Calu3 (cell line): Measurements from ENCODE around the gene ADARB1. TPM values are rescaled to one million over a fixed set of nuclear protein-coding genes. Genes with fewer than 3 reads are reported as not detected.

Source experiments
- BruUV-seq: library from RNA; stranded (reverse); fragments of 400-500 nt; replicated peaks from 2 replicates; lab custom pipeline; 2021; lab: Mats Ljungman, UMichigan
- CTCF ChIA-PET: fragments of 300-600 bp; sonication (Branson Sonifier 250); formaldehyde crosslinking; loops from one replicate; lab custom pipeline; 2022; ENCODE audit warnings: antibody characterized with exemption; lab: Charles Lee
- DNase-seq: peaks from one replicate; pipeline ENCODE4 v3.0.0; 2022
- H3K27ac Mint-ChIP-seq: one replicate; pipeline ENCODE4 v1.8.0; 2022; ENCODE audit warnings: mixed read lengths; ENCODE audit not compliant: unreplicated experiment
- H3K27me3 Mint-ChIP-seq: one replicate; pipeline ENCODE4 v1.8.0; 2022; ENCODE audit warnings: mixed read lengths; ENCODE audit not compliant: unreplicated experiment
- H3K36me3 Mint-ChIP-seq: one replicate; pipeline ENCODE4 v1.8.0; 2022; ENCODE audit warnings: mild to moderate bottlenecking, moderate library complexity, mixed read lengths; ENCODE audit not compliant: insufficient read depth, unreplicated experiment
- H3K4me1 Mint-ChIP-seq: one replicate; pipeline ENCODE4 v1.8.0; 2022; ENCODE audit warnings: mild to moderate bottlenecking, low read depth, mixed read lengths; ENCODE audit not compliant: unreplicated experiment
- H3K4me3 Mint-ChIP-seq: one replicate; pipeline ENCODE4 v1.8.0; 2022; ENCODE audit warnings: mild to moderate bottlenecking, low read depth, moderate library complexity, mixed read lengths; ENCODE audit not compliant: unreplicated experiment
- H3K9me3 Mint-ChIP-seq: one replicate; pipeline ENCODE4 v1.8.0; 2022; ENCODE audit warnings: low read depth, mixed read lengths; ENCODE audit not compliant: unreplicated experiment
- CTCF ChIP-seq: fragments of 200-600 bp; IDR thresholded peaks from one replicate; pipeline ENCODE4 v1.8.0; 2022; ENCODE audit warnings: antibody characterized with exemption; ENCODE audit not compliant: unreplicated experiment
- intact Hi-C: fragments of 100-400 bp; cut with micrococcal nuclease; formaldehyde crosslinking; loops from one replicate; pipeline ENCODE4 v1.10.0; 2022; ENCODE audit not compliant: unreplicated experiment
- total RNA-seq: library from RNA; stranded (reverse); gene quantifications from 2 replicates; pipeline ENCODE4 v1.2.3, GENCODE V29; 2022

Gene ADARB1
- total RNA-seq, 1 experiment from 2014 or later, result 2.8 TPM

- no peak overlapping the region for H3K27ac Mint-ChIP-seq
- H3K9me3 Mint-ChIP-seq, result no peaks in the 10 kb centered on the region
- intact Hi-C loops, result no loop called here
- no peak for TF ChIP-seq CTCF
- no peaks in the 10 kb centered on the region for H3K36me3 Mint-ChIP-seq
- no peaks in the 10 kb centered on the region for H3K4me1 Mint-ChIP-seq
- no peak overlapping the region for H3K4me3 Mint-ChIP-seq
- H3K27me3 Mint-ChIP-seq, result peaks cover 43% of the 10 kb centered on the region
- CTCF ChIA-PET, result no interaction called here
- no peak for DNase-seq
- no TSS peak for BruUV-seq
Measured at GRCh38 chr21:45235488-45235887, 161.1 kb downstream of the ADARB1 start.

GRCh38 chr21:45236481-45236880 lies 162.1 kb downstream of the ADARB1 start:
- H3K27me3 Mint-ChIP-seq, result peaks cover 40% of the 10 kb centered on the region
- H3K4me3 Mint-ChIP-seq, result no peak overlapping the region
- DNase-seq, result no peak
- no peaks in the 10 kb centered on the region for H3K36me3 Mint-ChIP-seq
- TF ChIP-seq CTCF, result no peak
- BruUV-seq, result no TSS peak
- intact Hi-C loops, result no loop called here
- no peaks in the 10 kb centered on the region for H3K9me3 Mint-ChIP-seq
- CTCF ChIA-PET, result interaction anchor here (1.0 kb wide), 1 partner anchor 96 kb away, joined by 3 read pairs; no protein-coding TSS in a partner anchor
- H3K27ac Mint-ChIP-seq, result no peak overlapping the region
- no peaks in the 10 kb centered on the region for H3K4me1 Mint-ChIP-seq

- H3K4me1 Mint-ChIP-seq, result no peaks in the 10 kb centered on the region
- H3K27ac Mint-ChIP-seq, result no peak overlapping the region
- no TSS peak for BruUV-seq
- TF ChIP-seq CTCF, result no peak
- H3K9me3 Mint-ChIP-seq, result no peaks in the 10 kb centered on the region
- H3K4me3 Mint-ChIP-seq, result no peak overlapping the region
- CTCF ChIA-PET, result no interaction called here
- H3K27me3 Mint-ChIP-seq, result peaks cover 31% of the 10 kb centered on the region
- intact Hi-C loops, result no loop called here
- H3K36me3 Mint-ChIP-seq, result no peaks in the 10 kb centered on the region
- no peak for DNase-seq
Measured at GRCh38 chr21:45237401-45237800, 163.0 kb downstream of the ADARB1 start.

GRCh38 chr21:45241357-45241756 lies 167.0 kb downstream of the ADARB1 start:
- DNase-seq, result no peak
- H3K4me1 Mint-ChIP-seq, result no peaks in the 10 kb centered on the region
- peaks cover 8% of the 10 kb centered on the region for H3K9me3 Mint-ChIP-seq
- no peaks in the 10 kb centered on the region for H3K36me3 Mint-ChIP-seq
- CTCF ChIA-PET, result no interaction called here
- H3K4me3 Mint-ChIP-seq, result no peak overlapping the region
- no peak overlapping the region for H3K27ac Mint-ChIP-seq
- H3K27me3 Mint-ChIP-seq, result peaks cover 38% of the 10 kb centered on the region
- no TSS peak for BruUV-seq
- intact Hi-C loops, result no loop called here
- TF ChIP-seq CTCF, result no peak
